EL (cell line): ENCODE results near the gene OBSL1.

ENCODE experiments used
- DNase-seq: peaks from one replicate; pipeline ENCODE4 v3.0.0-alpha.2; 2016

OBSL1 gene

GRCh38 chr2:219571311-219572236 is at the start of gene OBSL1:
Gene OBSL1, minus strand, starts transcription at chr2:219571539. Its CDS starts 307 bp downstream, at chr2:219571232.
- DNase-seq = peak; percentile 80

- DNase-seq = no peak
Measured at GRCh38 chr2:219620546-219620945, 49.2 kb upstream of the OBSL1 start.

DNA sequence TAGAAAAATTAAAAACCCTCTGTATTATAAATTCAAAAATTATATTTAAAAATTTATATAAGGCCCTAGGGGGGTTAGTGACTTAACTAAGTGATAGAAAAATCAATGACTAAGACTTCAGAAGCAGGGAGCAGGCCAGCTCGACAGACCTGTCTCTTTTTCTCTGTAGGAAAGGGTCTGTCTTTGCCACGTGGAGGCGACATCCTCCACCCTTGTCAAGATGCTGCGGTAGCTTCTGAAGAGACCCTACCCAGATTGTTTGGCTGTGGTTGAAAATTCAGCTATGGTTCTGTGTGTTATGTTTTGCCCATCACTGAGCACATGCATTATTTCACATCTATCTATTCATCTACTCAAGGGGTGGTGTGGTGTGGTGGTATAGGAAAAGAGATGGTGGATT is 47.9 kb upstream of the OBSL1 start:
- no peak for DNase-seq

GRCh38 chr2:219618733-219619122 is 47.4 kb upstream of the OBSL1 start:
- no peak for DNase-seq

GRCh38 chr2:219616550-219616949 is 45.2 kb upstream of the OBSL1 start:
- DNase-seq = no peak

- DNase-seq = no peak
Measured at GRCh38 chr2:219615894-219616293, 44.6 kb upstream of the OBSL1 start.

GRCh38 chr2:219615036-219615435 is 43.7 kb upstream of the OBSL1 start:
- no peak for DNase-seq

- DNase-seq = no peak
Measured at GRCh38 chr2:219614076-219614860, 42.9 kb upstream of the OBSL1 start.

DNA sequence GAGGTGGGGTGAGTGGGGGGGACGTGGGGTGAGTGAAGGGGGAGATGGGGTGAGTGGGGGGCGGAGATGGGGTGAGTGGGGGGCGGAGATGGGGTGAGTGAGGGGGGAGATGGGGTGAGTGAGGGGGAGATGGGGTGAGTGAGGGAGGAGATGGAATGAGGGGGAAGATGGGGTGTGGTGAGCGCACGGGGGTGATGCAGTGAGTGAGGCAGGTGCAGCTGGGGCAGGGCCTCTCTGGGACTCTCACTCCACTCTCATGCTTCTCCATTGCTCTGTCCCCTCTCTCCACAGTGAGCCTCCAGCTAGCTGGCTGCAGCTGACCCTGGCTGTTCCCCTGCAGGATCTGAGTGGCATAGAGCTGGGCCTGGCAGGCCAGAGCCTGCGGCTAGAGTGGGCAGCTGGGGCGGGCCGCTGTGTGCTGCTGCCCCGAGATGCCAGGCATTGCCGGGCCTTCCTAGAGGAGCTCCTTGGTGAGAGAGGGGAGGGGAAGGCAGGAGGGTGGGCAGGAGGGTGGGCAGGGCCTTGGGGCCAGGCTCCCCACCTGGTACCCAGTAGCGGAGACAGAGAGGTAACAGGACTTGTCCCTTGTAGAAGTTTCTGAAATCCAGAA is 42.2 kb upstream of the OBSL1 start:
- DNase-seq = no peak

- no peak for DNase-seq
Measured at GRCh38 chr2:219612577-219613286, 41.4 kb upstream of the OBSL1 start.

- no peak for DNase-seq
Measured at GRCh38 chr2:219611866-219612576, 40.7 kb upstream of the OBSL1 start.

GRCh38 chr2:219611306-219611705 is 40.0 kb upstream of the OBSL1 start:
- DNase-seq = no peak

- DNase-seq = no peak
Measured at GRCh38 chr2:219609149-219609750, 37.9 kb upstream of the OBSL1 start.

DNA sequence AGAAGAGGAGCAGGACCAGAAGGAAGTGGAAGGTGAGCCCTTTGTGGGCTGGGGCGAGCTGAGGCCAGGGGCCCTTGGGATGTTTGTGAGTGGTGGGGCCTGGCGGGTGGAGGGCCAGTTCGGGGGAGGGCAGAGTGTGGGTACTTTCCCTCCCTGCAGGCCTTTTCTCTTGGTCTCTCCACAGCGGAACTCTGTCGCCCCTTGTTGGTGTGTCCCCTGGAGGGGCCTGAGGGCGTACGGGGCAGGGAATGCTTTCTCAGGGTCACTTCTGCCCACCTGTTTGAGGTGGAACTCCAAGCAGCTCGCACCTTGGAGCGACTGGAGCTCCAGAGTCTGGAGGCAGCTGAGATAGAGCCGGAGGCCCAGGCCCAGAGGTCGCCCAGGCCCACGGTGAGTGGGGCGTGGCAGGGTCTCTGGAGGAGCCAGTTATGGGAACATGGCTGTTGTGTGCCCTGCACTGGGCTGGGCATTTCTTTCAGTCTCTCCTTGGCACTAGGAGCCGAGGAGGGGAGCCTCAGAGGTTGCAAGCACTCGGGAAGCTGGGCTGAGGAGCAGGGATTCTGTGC is 37.1 kb upstream of the OBSL1 start:
- DNase-seq = no peak

DNA sequence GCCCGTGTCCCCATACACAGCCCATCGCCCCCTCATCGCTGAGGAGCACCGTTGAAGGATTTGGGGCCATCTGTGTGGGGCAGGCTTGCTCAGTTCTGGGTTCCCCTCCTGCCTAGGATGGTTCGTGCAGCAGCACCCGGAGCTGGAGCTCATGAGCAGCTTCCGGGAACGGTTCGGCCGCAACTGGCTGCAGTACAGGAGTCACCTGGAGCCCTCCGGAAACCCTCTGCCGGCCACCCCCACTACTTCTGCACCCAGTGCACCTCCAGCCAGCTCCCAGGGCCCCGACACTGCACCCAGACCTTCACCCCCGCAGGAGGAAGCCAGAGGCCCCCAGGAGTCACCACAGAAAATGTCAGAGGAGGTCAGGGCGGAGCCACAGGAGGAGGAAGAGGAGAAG is 36.6 kb upstream of the OBSL1 start:
- DNase-seq = no peak

DNA sequence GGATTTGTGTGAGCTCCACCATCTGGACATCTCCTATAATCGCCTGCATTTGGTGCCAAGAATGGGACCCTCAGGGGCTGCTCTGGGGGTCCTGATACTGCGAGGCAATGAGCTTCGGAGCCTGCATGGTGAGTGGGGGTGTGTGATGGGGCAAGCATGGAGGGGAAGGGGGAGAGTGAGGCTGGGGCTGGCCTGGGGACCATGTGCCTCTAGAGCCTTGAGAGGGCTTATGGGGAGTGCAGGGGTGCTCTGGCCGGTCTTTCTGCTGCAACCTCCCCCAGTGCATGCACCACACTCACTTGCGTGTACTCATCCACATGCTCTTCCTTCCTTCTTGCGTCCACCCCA is 34.2 kb upstream of the OBSL1 start:
- DNase-seq = no peak

DNA sequence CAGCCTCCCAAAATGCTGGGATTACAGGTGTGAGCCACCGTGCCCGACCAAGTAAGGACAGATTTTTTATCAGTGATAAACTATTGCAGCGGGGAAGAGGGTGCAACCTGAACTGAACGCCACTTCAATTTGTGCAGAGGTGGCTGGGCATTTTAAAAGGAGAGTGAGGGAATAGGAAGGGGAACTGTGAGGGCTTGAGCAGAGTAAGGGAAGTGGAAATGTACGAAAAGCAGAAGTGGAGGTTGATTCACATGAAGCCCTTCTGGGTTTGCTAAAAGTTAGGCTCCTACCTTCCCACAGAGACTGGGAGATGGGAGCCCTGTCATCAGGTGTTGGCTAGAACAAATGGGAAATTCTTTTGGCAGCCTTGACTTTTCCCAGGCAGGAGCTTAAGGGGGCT is 32.4 kb upstream of the OBSL1 start:
- DNase-seq = no peak

DNA sequence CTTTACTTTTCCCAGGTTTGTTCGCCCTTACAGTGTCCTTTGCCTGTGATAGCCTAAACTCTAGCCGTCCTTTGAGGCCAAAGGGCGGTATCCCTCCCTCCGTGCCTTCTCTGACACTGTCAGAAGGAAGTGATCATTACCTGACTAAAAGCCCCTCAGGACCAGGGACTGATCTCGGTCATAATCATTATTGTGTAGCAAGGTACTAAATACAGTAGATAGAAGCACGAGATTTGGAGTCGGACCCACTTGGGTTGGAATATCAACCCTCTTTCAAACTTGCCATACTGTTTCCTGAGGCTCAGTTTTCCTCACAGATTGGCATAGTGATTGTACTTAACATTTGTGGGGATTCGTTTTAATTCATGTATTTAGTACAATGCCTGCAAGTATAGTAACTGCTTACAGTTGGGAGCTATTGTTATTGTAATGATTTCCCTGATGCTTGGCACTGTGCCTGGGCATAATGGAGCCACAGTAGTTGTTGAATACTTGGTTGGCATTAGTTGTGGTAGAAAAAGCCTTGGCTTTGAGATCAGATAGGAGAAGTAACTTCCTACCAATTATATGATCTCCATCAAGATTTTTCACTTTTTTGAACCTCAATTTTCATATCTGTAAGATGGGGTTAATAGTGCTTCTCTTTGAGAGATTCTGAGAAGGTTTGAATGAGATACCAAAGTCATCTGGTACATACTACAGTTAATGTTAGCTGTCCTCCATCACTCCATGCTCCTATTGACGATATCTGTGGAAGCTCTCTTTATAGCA is 27.2 kb upstream of the OBSL1 start:
- DNase-seq = no peak

- peak; percentile 98 for DNase-seq
Measured at GRCh38 chr2:219597552-219598307, 26.4 kb upstream of the OBSL1 start, which contains the start of gene STK11IP. Gene STK11IP, plus strand, starts transcription at chr2:219597857. Its CDS starts 263 bp downstream, at chr2:219598120.
